Activated gamma-delta T cell (primary cell): ENCODE measurements around the gene OLIG2.

Source experiments
- DNase-seq: peaks from one replicate; lab custom pipeline; 2025; lab: John Stamatoyannopoulos, UW
- total RNA-seq, 2 donors: gene quantifications; one replicate each; lab custom pipeline; 2026; lab: John Stamatoyannopoulos, UW

Gene OLIG2
- total RNA-seq = 0 reads per million in 2 donors

- DNase-seq = no peak
Observed at GRCh38 chr21:33025489-33026442, at the start of gene OLIG2. TSS of gene OLIG2 (plus strand) at chr21:33025935. CDS start at chr21:33026863, 928 bp downstream.

GRCh38 chr21:32976791-32977190, 48.9 kb upstream of the OLIG2 start:
- no peak for DNase-seq

DNA sequence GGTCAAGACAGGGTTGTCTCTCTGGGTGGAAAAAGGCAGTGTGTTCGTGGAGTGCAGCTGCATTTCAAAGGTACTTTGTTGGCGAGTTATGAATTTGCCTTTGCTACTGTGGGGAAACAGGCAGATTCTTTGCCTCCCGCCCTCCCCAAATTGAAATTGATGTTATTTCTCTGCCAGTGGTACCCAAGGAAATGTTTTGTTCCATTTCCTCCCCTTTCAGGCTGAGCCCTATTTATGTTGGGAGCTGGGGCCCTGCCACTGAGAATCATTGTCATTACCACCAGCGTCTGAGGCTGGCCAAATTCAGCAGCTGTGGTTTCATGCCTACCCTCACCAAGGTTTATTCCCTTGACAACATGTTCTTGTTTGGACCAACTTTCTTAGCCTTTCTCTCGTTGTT, 48.5 kb upstream of the OLIG2 start:
- DNase-seq = no peak

DNA sequence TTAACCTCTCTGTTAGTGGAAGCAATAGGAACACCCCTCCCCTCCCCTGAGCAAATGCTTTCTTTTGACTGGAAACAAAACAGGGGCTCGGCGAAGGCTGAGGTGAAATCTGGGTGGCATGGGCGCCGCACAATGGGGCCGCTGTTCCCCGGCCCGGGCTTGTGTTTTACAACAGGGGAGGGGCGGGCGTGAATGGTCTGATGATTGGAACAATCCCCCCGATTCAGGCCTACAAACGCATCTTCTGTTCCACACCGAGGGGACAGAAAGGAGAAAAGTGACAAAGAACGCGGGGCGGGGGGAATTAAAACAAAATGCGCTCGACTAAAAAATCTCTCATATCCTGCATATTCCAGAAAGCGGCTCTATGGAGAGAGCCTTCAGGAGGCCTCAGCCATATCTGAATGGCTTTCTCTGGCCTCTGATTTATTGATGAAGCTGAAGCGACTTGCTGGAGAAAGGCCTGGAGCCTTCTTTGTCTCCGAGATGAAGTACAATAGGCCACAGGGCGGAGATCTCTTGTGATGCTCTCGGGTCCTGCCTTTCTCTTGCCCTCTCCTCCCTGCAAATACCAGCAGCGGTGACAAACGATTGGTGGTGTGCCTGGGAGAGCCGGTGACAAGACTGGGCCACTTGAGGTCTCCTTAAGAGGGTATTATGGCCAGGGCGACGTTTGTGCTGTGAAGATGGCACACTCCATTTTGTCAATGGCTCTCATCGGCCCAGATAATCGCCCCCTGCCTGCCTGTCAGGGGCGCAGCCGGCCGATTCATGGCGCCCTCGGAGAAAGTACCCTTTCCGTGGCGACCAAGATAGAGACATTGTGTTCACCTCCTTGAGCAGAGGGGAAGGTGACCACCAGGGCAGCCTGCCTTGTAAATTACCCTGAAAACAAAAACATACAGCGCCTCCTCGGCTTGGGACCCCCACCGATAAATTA, 47.1 kb upstream of the OLIG2 start:
- no peak for DNase-seq

- no peak for DNase-seq
Observed at GRCh38 chr21:32979598-32980268, 46.0 kb upstream of the OLIG2 start.

DNA sequence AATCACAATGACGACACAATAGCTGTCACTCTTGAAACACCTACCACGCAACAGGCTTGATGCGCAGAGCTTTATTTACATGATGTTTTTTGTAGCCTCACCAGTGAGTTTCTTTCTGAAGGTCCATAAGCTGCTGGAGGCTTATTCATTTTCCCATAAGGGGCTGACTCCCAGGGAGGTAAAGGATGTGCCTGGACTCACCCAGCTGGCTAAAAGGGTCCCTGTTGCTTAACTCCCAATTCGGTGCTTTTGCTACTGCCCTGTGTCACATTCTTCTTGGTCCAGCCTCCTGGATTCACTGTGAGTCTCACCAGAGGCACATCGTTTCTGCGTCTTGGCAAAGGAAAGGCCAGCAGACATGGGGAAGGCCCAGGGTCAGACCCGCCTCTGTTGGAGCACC, 44.6 kb upstream of the OLIG2 start:
- DNase-seq = no peak

- no peak for DNase-seq
Observed at GRCh38 chr21:32990666-32991065, 35.1 kb upstream of the OLIG2 start.

DNA sequence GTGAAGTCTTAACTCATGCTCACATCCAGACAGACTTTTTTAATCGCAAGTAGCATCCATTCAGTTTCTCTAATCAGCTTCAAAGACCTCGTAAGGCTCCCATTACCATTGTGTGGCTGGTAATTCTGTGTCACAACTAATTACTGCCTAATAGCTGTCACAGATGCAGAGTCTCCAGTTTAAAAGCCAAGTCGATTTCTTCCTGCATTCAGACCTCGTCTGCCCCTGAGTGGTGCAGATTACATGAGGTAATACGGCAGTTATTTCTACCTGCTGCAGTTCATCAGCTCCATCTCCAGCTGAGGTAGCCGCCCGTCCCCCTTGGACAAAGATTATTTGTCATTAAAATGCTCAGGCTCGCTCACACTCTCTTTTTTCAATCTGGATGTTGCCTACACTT, 34.4 kb upstream of the OLIG2 start:
- DNase-seq = no peak

DNA sequence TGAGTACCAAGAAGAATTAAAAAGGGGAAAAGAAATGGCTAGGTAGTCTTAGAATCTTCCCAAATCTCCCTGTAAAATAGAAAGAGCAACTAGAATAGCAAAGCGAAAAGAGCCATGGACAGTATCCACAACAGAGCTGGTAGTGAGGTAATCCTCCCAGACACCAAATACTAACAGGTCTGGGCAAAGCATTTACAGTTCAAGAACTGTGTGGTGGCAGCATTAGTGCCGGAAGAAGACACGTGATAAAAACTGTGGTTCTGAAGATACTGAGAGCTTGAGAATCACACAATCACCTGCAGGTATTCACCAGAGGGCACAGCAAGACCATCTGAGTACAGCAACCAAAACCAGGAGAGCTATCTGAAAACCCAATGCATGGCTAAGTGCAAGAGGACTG, 31.8 kb upstream of the OLIG2 start:
- no peak for DNase-seq

- no peak for DNase-seq
Observed at GRCh38 chr21:32994305-32994704, 31.4 kb upstream of the OLIG2 start.

DNA sequence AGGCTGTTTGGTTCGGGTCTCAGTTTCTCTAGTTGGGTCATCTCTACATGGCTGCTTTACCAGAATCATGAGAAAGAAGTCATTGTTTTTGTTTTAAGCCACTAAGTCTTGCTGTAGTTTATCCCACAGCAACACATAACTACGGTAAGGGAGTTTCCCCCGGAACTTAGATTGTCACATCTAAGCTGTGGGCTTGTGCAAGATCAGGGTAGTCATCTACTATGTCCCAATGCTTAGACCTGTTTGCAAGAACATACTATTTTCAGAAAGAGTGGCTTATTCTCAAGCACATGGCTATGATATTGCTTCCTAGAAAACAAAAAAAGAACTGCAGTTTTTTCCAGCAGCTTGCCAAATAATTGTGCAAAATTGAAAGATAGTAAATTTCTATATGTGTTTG, 18.0 kb upstream of the OLIG2 start:
- no peak for DNase-seq

DNA sequence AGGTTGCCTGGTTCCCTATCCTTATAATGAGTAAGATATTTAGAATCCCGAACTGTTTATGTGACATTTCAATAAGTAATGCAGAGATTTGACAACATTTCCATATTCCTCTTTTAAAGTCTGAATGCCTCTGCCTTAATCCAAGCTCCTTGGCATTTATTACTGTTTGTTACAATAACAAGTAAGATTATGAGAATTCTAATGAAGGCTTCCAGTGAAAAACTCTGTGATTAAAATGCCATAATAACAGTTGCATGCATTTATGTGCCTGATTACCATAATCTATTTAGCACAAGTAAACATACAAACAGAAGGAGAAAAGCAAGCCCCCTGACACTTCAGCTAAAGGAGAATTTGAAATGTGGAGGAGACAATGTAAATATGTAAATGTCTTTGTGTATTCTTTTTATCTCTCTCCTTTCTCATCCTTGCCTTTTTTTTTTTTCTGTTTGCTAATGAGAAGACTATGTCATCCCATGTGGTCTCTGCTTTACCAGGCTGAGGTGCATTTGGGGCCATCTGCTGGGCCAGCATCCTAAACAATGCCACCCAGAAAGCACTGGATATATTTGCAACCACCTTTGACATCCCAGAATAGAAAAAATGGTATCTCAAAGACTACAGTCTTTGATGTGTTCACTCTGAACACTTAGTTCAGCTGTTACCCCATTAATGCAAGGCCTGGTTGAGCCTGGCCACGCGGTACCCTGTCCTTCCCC, 17.2 kb upstream of the OLIG2 start:
- DNase-seq = no peak

- no peak for DNase-seq
Observed at GRCh38 chr21:33010931-33011330, 14.8 kb upstream of the OLIG2 start.

GRCh38 chr21:33011462-33011861, 14.3 kb upstream of the OLIG2 start:
- DNase-seq = no peak

GRCh38 chr21:33013626-33014025, 12.1 kb upstream of the OLIG2 start:
- no peak for DNase-seq

DNA sequence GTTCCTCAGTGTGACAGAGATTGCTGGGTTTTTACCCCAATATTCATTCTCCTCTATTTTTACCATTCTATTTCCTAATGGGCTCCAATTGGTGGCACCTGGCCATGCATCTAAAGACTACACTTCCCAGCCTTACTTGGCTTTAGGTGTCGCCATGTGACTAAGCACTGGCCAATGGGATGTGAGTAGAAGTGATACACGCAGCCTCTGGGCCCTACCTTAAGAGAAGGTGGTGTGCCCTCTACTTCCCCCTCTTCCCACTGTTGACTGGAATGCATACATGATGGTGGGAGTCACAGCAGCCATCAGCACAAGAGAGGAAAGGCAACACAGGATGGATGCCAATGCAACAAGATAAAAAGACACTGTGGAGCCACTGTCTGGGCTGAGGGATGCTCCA, 11.4 kb upstream of the OLIG2 start:
- DNase-seq = no peak

- no peak for DNase-seq
Observed at GRCh38 chr21:33015096-33015495, 10.6 kb upstream of the OLIG2 start.

GRCh38 chr21:33015756-33016155, 10.0 kb upstream of the OLIG2 start:
- no peak for DNase-seq

DNA sequence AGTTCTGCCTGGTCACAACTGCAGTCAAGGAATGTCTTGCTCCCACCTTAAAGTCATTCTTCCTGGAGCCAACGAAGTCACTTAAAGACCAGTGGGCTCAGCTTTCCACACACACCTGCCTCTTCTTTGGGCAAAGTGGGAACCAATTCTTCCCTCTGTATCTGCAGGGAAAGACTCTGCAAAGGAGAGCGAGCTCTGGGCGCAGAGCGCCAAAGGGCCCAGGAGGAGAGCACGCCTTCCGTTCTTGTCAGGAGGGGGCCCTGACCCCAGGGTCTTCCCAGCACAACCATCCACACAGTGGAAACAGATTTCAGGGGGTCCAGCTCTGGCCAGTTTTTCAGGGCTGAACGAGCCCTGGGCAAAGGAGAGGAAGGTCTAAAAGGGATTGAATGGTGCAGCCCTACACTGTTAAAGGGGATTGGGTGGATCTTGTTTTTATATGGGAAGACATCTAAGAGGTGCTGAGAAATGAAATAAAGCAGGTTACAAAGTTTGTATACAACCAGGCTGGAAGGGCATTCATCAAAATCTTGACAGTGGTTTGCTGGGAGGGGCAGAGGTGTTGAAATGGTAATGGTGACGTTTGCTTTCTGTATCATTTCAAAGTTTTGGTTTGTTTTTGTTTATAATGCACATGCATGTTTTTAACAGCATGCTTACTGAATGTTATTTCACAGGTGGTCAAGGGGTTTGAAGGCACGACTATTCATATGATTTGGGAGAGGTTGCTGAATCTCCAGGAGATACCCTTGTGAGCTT, 6.8 kb upstream of the OLIG2 start:
- no peak for DNase-seq

DNA sequence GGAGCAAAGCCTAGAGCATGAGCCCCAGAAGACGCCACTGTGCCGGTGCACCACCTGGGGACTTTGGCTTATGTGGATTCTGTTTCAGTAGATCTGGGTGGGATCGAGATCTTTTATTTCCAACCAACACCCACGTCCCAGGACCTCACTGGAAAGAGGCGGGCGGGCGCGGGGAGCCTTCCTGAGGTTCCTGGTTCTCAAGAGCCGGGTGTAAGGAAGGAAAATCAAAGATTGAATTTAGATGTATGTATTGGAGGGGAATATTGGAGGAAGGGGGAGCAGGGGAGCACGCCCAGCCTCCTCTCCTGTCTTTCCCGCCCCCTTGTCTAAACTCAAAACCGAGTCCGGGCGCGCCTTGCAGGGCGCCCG, 6.2 kb upstream of the OLIG2 start:
- DNase-seq = no peak
